Measurements from ENCODE around the gene ZNF680.

Gene ZNF680

GRCh38 chr7:64544010-64544409 lies 18.9 kb downstream of the ZNF680 start:
- H2BK5ac ChIP-seq (ENCODE audit: low read depth, low read length, poor library complexity, severe bottlenecking), result no peak overlapping the region
- no peak overlapping the region for H4K91ac ChIP-seq (ENCODE audit: low read length)
- no peak overlapping the region for H3K18ac ChIP-seq (ENCODE audit: low read depth in 1 of 2, low read length in 2 of 2)
- no peak overlapping the region for H3K4ac ChIP-seq (ENCODE audit: low read depth in 1 of 2, low read length in 2 of 2)
- no peak overlapping the region for H2BK15ac ChIP-seq (ENCODE audit: low read depth, poor library complexity, severe bottlenecking)
- H3K23ac ChIP-seq (ENCODE audit: low read length in 2 of 2), result no peak overlapping the region
- no peaks in the 10 kb centered on the region for H3K27me3 ChIP-seq (ENCODE audit: control insufficient read depth in 1 of 2, insufficient read depth in 1 of 2, low read length in 2 of 2)
- no peak overlapping the region for H2BK120ac ChIP-seq (ENCODE audit: low read depth, low read length)
- DNase-seq, result no peak
- no peak overlapping the region for H2AK5ac ChIP-seq (ENCODE audit: low read length, severe bottlenecking)
- peaks cover 67% of the 10 kb centered on the region for H3K9me3 ChIP-seq (ENCODE audit: control insufficient read depth, low read length)
- no peak overlapping the region for H3K27ac ChIP-seq (ENCODE audit: low read length, poor library complexity, severe bottlenecking)
- H2AFZ ChIP-seq (ENCODE audit: low read depth, low read length), result no peak overlapping the region
- no peak overlapping the region for H2BK12ac ChIP-seq (ENCODE audit: low read length in 2 of 2)
- H3K36me3 ChIP-seq (ENCODE audit: control insufficient read depth in 1 of 2, insufficient read depth in 2 of 2, low read depth in 1 of 2, low read length in 2 of 2), result peaks cover 0 to 52% of the 10 kb centered on the region in 2 experiments
- H3K4me2 ChIP-seq (ENCODE audit: low read length, poor library complexity, severe bottlenecking), result no peak overlapping the region
- WGBS, result 13% methylated on average over 1 of the region's 2 CpGs
- no peak overlapping the region for H4K8ac ChIP-seq (ENCODE audit: low read length)
- H3K4me1 ChIP-seq (ENCODE audit: control insufficient read depth, insufficient read depth, low read depth, low read length), result no peaks in the 10 kb centered on the region
- H3K14ac ChIP-seq (ENCODE audit: low read length in 2 of 2), result no peak overlapping the region
- H3K9ac ChIP-seq (ENCODE audit: low read length), result no peak overlapping the region
- no peaks in the 10 kb centered on the region for H3K79me1 ChIP-seq (replicated peaks; ENCODE audit: low read length, poor library complexity, severe bottlenecking)
- no peak overlapping the region for H3K4me3 ChIP-seq (ENCODE audit: insufficient read depth in 1 of 2, low read depth in 1 of 2, low read length in 2 of 2)

DNA sequence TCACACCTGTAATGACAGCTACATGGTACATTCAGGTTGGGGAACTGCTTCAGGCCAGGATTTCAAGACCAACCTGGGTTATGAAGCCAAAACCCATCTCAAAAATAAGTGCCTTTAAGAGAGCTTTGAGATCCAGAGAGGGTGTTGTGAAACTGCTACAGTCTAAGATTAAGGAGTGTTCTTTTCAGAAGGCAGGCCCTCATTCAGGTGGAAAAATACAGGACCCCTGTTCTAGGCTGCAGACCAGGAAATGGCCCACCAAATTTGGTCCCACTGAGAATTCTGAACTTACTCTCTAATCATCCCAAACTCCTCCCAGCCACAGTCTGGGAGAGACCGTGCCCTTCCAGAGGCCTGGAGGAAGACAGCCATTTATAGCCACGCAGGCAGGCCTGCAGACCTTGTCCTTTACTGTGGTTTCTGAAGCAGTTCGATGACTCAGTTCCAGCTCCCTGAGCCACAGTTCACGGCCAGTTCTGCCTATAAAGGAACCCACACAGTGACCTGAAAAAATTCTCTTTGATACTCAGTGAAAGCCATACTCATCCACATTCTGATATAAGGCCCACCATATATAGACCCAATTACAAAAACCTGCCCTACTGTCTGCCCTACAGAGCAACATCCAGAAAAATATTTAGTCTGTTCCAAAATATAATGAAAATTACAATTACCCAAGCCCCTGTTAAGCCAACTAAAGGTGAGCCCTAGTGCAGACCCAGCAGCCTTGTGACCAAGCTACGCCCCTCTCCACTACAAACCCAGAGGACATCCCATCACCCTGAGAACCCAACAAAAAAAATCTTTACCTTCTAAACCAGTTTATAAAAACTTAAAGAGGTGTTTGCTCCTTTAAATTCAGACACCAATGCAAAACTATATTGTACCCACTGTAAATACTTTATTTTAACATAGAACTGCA lies 21.2 kb downstream of the ZNF680 start:
- H2BK12ac ChIP-seq (ENCODE audit: low read length in 2 of 2), result no peak overlapping the region
- H3K4me2 ChIP-seq (ENCODE audit: low read length, poor library complexity, severe bottlenecking), result no peak overlapping the region
- H3K9ac ChIP-seq (ENCODE audit: low read length), result no peak overlapping the region
- no peak for DNase-seq
- H2BK15ac ChIP-seq (ENCODE audit: low read depth, poor library complexity, severe bottlenecking), result no peak overlapping the region
- no peak overlapping the region for H2AFZ ChIP-seq (ENCODE audit: low read depth, low read length)
- H3K18ac ChIP-seq (ENCODE audit: low read depth in 1 of 2, low read length in 2 of 2), result no peak overlapping the region
- no peak overlapping the region for H3K23ac ChIP-seq (ENCODE audit: low read length in 2 of 2)
- peaks cover 0 to 53% of the 10 kb centered on the region in 2 experiments for H3K36me3 ChIP-seq (ENCODE audit: control insufficient read depth in 1 of 2, insufficient read depth in 2 of 2, low read depth in 1 of 2, low read length in 2 of 2)
- no peak overlapping the region for H4K8ac ChIP-seq (ENCODE audit: low read length)
- H3K79me1 ChIP-seq (replicated peaks; ENCODE audit: low read length, poor library complexity, severe bottlenecking), result no peaks in the 10 kb centered on the region
- no peak overlapping the region for H2AK5ac ChIP-seq (ENCODE audit: low read length, severe bottlenecking)
- H2BK5ac ChIP-seq (ENCODE audit: low read depth, low read length, poor library complexity, severe bottlenecking), result no peak overlapping the region
- 61% methylated on average over 5 of the region's 5 CpGs for WGBS
- H3K4me3 ChIP-seq (ENCODE audit: insufficient read depth in 1 of 2, low read depth in 1 of 2, low read length in 2 of 2), result no peak overlapping the region
- no peak overlapping the region for H3K14ac ChIP-seq (ENCODE audit: low read length in 2 of 2)
- no peaks in the 10 kb centered on the region for H3K4me1 ChIP-seq (ENCODE audit: control insufficient read depth, insufficient read depth, low read depth, low read length)
- H4K91ac ChIP-seq (ENCODE audit: low read length), result no peak overlapping the region
- H3K9me3 ChIP-seq (ENCODE audit: control insufficient read depth, low read length), result peaks cover 70% of the 10 kb centered on the region
- no peaks in the 10 kb centered on the region for H3K27me3 ChIP-seq (ENCODE audit: control insufficient read depth in 1 of 2, insufficient read depth in 1 of 2, low read length in 2 of 2)
- no peak overlapping the region for H3K27ac ChIP-seq (ENCODE audit: low read length, poor library complexity, severe bottlenecking)
- H2BK120ac ChIP-seq (ENCODE audit: low read depth, low read length), result no peak overlapping the region
- no peak overlapping the region for H3K4ac ChIP-seq (ENCODE audit: low read depth in 1 of 2, low read length in 2 of 2)

GRCh38 chr7:64533756-64534155 lies 29.1 kb downstream of the ZNF680 start:
- Histone ChIP-seq H2AFZ (ENCODE audit: low read depth, low read length) (no peak overlapping the region), H3K4me2 (ENCODE audit: low read length, poor library complexity, severe bottlenecking) (no peak overlapping the region), H3K36me3 (ENCODE audit: control insufficient read depth in 1 of 2, insufficient read depth in 2 of 2, low read depth in 1 of 2, low read length in 2 of 2) (peaks cover 0 to 41% of the 10 kb centered on the region in 2 experiments), H3K27ac (ENCODE audit: low read length, poor library complexity, severe bottlenecking) (no peak overlapping the region), H3K14ac (ENCODE audit: low read length in 2 of 2) (no peak overlapping the region), H3K4me1 (ENCODE audit: control insufficient read depth, insufficient read depth, low read depth, low read length) (no peaks in the 10 kb centered on the region), H3K27me3 (ENCODE audit: control insufficient read depth in 1 of 2, insufficient read depth in 1 of 2, low read length in 2 of 2) (no peaks in the 10 kb centered on the region), H3K79me1 (replicated peaks; ENCODE audit: low read length, poor library complexity, severe bottlenecking) (no peaks in the 10 kb centered on the region), H2BK5ac (ENCODE audit: low read depth, low read length, poor library complexity, severe bottlenecking) (no peak overlapping the region), H2AK5ac (ENCODE audit: low read length, severe bottlenecking) (no peak overlapping the region), H3K4me3 (ENCODE audit: insufficient read depth in 1 of 2, low read depth in 1 of 2, low read length in 2 of 2) (no peak overlapping the region), H2BK12ac (ENCODE audit: low read length in 2 of 2) (no peak overlapping the region), H4K8ac (ENCODE audit: low read length) (no peak overlapping the region), H3K18ac (ENCODE audit: low read depth in 1 of 2, low read length in 2 of 2) (no peak overlapping the region), H3K4ac (ENCODE audit: low read depth in 1 of 2, low read length in 2 of 2) (no peak overlapping the region), H3K23ac (ENCODE audit: low read length in 2 of 2) (no peak overlapping the region), H3K9me3 (ENCODE audit: control insufficient read depth, low read length) (peaks cover 82% of the 10 kb centered on the region), H2BK120ac (ENCODE audit: low read depth, low read length) (no peak overlapping the region), H4K91ac (ENCODE audit: low read length) (no peak overlapping the region), H3K9ac (ENCODE audit: low read length) (no peak overlapping the region), H2BK15ac (ENCODE audit: low read depth, poor library complexity, severe bottlenecking) (no peak overlapping the region)
- DNase-seq, result no peak
- WGBS, result 89% methylated on average over 3 of the region's 3 CpGs

- no peak overlapping the region for H3K18ac ChIP-seq (ENCODE audit: low read depth in 1 of 2, low read length in 2 of 2)
- H3K23ac ChIP-seq (ENCODE audit: low read length in 2 of 2), result no peak overlapping the region
- peaks cover 0 to 46% of the 10 kb centered on the region in 2 experiments for H3K36me3 ChIP-seq (ENCODE audit: control insufficient read depth in 1 of 2, insufficient read depth in 2 of 2, low read depth in 1 of 2, low read length in 2 of 2)
- H3K4me1 ChIP-seq (ENCODE audit: control insufficient read depth, insufficient read depth, low read depth, low read length), result no peaks in the 10 kb centered on the region
- no peak overlapping the region for H3K4ac ChIP-seq (ENCODE audit: low read depth in 1 of 2, low read length in 2 of 2)
- H3K27ac ChIP-seq (ENCODE audit: low read length, poor library complexity, severe bottlenecking), result no peak overlapping the region
- no peak overlapping the region for H3K4me2 ChIP-seq (ENCODE audit: low read length, poor library complexity, severe bottlenecking)
- no peak overlapping the region for H3K14ac ChIP-seq (ENCODE audit: low read length in 2 of 2)
- H3K79me1 ChIP-seq (replicated peaks; ENCODE audit: low read length, poor library complexity, severe bottlenecking), result no peaks in the 10 kb centered on the region
- H3K4me3 ChIP-seq (ENCODE audit: insufficient read depth in 1 of 2, low read depth in 1 of 2, low read length in 2 of 2), result peak overlapping the region in 1 of 2 experiments; percentile 18
- H3K9ac ChIP-seq (ENCODE audit: low read length), result no peak overlapping the region
- H4K8ac ChIP-seq (ENCODE audit: low read length), result no peak overlapping the region
- no peak overlapping the region for H2BK15ac ChIP-seq (ENCODE audit: low read depth, poor library complexity, severe bottlenecking)
- H2BK120ac ChIP-seq (ENCODE audit: low read depth, low read length), result no peak overlapping the region
- no peak overlapping the region for H4K91ac ChIP-seq (ENCODE audit: low read length)
- H2BK5ac ChIP-seq (ENCODE audit: low read depth, low read length, poor library complexity, severe bottlenecking), result no peak overlapping the region
- no peak overlapping the region for H2AFZ ChIP-seq (ENCODE audit: low read depth, low read length)
- no peaks in the 10 kb centered on the region for H3K27me3 ChIP-seq (ENCODE audit: control insufficient read depth in 1 of 2, insufficient read depth in 1 of 2, low read length in 2 of 2)
- H3K9me3 ChIP-seq (ENCODE audit: control insufficient read depth, low read length), result peaks cover 87% of the 10 kb centered on the region
- WGBS, result 53% methylated on average over 2 of the region's 3 CpGs
- no peak overlapping the region for H2AK5ac ChIP-seq (ENCODE audit: low read length, severe bottlenecking)
- no peak overlapping the region for H2BK12ac ChIP-seq (ENCODE audit: low read length in 2 of 2)
- no peak for DNase-seq
These were observed 34.1 kb downstream of the ZNF680 start for GRCh38 chr7:64528770-64529169.
